M059J (cell line): ENCODE results near the gene GSPT1. TPM values are rescaled to one million over a fixed set of nuclear protein-coding genes. Genes with fewer than 3 reads are reported as not detected.
A peak's percentile ranks its signal among the peaks of the same experiment; 100 is the strongest.
"Not testable (repeated sequence)": the region's sequence is repeated elsewhere in the genome, so short reads cannot be mapped to it uniquely, and the experiment has no call there.

Source experiments
- DNase-seq: peaks from one replicate; pipeline ENCODE4 v3.0.0-alpha.2; 2012; ENCODE audit warnings: low read depth
- total RNA-seq: library from RNA; depleted of rRNA; stranded (reverse); fragments of >200 nt; shearing (Covaris generic); gene quantifications from 2 replicates; pipeline ENCODE4 v1.2.3, GENCODE V29; 2014

GSPT1 gene
- total RNA-seq, 1 experiment from 2014 or later, result 139 TPM

DNA sequence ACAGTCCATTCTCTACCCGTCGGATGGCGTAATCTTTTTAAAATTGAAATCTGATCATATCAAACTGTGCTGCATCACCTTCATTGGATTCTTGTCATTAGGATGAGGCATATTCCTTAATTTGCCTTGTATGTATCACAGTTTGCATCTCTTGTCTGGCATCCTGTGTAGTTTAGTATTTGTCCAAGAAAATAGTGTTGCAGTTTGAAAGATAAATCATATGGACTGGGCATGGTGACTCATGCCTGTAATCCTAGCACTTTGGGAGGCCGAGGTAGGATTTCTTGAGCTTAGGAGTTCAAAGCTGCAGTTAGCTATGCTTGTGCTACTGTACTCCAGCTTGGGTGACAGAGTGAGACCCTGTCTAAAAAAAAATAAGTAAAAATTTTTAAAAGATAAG, 58.6 kb downstream of the GSPT1 start:
- DNase-seq, result peak; percentile 71

DNA sequence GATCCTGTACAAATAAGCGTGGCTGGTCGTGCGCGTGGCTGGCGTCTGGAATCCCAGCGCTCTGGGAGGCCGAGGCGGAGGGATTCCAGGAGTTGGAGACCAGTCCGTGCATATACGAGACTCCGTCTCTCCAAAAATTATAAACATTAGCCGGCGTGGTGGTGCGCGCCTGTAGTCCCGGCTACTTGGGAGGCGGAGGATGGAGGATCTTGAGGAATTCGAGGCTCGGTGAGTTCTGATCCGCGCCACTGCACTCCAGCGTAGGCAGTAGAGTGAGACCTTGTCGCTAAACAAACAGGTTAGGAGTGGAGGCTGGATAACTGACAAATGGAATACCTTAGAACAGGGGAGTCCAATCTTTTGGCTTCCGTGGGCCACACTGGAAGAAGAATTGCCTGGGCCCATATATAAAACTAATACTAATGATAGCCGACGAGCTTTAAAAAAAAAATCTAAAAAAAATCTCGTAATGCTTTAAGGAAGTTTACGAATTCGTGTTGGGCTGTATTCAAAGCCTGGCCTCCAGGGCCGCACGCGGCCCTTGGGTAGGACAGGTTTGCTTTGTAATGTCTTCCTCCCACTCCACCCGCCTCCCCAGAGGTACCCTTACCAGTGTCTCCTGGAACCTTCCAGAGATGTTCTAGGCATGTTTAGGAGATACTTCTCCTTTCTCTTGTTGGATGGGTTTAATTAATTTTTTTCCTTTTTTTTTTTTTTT, 63.5 kb downstream of the GSPT1 start:
- DNase-seq, result no peak

DNA sequence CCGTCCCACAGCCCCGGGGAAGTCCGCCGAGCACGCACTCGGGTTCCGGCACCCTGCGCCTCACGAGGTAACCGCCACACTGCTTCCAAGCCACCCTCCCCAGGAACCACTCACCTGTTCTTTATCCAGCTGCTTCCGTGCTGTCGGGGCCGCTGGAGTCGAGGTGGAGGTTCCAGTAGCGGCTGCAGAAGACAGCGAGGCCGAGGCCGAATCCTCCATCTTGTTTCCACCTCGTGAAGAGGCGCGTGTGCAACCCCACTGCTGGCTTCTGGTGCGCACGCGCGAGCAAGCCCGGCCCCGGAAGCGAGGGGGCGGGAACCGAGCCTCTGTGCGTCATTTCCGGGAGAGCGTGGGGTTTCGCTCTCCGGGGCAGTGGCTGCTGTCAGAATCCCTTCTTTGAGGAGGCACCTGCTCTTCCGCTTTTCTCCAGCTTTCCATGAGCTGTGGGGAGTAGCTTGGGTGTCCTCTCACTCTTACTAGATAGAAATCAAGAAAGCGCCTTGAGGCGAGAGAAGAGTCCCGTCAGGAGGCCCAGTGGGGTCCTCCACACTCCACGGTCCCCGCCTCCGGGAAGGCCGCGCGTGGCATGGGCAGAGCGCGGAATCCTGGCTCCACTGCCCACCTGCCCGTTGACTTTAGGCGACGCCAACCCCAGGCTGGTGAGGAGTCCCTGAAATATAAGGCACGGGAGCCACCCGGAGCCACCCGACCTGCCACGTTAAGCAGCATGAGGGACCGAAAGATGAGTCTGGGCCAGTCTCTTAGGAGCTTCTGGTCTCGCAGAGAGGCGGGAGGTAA, 64.3 kb downstream of the GSPT1 start, which contains the start of gene RSL1D1:
Gene RSL1D1, minus strand, starts transcription at position 249 of the 798 bp plus-strand sequence. Its CDS starts 30 bp downstream, at position 219.
- DNase-seq, result peak; percentile 91

- DNase-seq, result peak; percentile 44
These were observed 66.9 kb downstream of the GSPT1 start for GRCh38 chr16:11848842-11849241.

DNA sequence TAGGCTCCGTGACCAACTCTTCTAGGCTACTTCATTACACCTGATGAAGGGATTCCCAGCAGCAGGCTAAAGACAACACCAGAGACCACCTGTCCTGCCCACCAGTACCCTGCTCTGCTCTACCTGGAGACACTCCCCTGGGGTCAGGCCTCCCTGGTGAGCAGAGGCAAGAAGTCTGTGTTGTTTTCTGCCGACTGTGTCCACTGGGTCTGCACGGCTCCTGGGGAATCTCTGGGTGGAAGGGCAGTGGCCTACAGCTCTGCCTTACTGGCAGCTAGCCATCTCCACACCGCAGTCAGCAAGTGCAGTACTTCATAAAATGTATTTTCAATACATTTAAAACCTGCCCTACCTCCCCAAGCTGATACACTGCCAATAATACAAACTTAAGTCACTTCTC, 71.3 kb downstream of the GSPT1 start:
- DNase-seq, result no peak

DNA sequence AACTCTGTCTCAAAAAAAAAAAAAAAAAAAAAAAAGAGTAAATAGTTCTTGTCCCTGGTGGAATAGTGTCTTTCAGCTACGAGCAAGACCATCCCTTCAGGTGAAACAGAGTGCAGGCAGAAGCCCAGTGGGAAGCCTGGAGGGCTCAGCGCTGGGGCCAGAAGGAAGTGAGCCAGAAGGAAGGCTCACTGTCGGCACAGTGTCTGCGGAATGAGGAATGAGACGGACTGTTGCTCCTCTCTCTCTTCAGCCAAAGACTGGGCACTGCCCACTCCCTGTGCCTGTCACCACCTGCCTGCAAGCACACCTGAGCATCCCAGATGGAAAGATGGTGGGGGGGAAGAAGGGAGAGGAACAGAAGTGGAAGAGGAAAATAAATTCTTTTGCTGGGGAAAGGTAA, 71.9 kb downstream of the GSPT1 start:
- DNase-seq, result no peak

DNA sequence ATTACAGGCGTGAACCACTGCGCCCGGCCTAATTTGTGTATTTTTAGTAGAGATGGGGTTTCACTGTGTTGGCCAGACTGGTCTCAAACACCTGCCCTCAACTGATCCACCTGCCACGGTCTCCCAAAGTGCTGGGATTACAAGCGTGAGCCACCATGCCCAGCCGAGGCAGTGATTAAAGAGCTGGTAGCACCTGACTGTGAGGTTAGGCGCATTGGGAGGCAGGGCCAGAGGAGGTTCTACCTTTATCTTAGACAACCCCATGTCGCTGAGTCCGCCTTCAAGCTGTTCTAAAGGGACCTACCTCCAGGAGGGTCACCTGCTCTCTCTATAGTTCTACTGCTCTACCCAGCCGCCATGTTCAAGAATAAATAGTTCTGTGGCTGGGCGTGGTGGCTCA, 72.5 kb downstream of the GSPT1 start:
- no peak for DNase-seq

- no peak for DNase-seq
These were observed 74.7 kb downstream of the GSPT1 start for GRCh38 chr16:11841026-11841425.

DNA sequence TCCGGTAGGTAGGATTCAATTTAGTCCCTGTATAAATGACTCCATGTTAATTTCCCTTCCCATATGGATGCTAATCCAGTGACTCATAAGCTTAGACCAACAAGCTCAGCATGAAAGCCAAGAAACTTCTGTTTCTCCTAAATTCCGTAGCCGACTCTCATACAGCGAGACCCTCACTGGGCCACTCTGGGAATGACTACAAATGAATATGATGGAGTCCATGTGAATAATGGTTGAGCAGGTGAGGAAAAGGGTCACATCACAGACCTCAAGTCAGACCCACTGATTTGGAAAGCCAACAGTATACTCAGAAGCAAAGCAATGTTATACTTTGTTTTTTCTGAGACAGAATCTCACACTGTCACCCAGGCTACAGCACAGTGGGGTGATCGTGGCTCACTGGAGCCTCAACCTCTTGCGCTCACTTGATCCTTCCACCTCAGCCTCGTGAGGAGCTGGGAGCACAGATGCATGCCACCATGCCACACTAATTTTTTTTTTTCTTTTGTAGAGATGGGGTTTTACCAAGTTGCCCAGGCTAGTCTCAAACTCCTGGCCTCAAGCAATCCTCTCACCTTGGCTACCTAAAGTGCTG, 79.0 kb downstream of the GSPT1 start:
- peak; percentile 93 for DNase-seq

- DNase-seq, result peak; percentile 90
These were observed 79.7 kb downstream of the GSPT1 start for GRCh38 chr16:11835891-11836649.

DNA sequence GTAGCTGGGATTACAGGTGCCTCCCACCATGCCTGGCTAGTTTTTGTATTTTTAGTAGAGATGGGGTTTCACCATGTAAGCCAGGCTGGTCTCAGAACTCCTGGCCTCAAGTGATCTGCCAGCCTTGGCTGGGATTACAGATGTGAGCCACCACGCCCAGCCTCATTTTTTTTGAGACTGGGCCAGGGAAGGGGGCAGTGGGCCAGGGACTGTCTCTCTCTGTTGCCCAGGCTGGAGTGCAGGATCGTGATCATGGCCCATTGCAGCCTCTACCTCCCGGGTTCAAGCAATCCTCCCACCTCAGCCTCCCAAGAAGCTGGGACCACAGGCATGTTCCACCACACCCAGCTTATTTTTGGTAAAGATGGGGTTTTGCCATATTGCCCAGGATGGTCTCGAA, 80.4 kb downstream of the GSPT1 start:
- DNase-seq, result no peak

DNA sequence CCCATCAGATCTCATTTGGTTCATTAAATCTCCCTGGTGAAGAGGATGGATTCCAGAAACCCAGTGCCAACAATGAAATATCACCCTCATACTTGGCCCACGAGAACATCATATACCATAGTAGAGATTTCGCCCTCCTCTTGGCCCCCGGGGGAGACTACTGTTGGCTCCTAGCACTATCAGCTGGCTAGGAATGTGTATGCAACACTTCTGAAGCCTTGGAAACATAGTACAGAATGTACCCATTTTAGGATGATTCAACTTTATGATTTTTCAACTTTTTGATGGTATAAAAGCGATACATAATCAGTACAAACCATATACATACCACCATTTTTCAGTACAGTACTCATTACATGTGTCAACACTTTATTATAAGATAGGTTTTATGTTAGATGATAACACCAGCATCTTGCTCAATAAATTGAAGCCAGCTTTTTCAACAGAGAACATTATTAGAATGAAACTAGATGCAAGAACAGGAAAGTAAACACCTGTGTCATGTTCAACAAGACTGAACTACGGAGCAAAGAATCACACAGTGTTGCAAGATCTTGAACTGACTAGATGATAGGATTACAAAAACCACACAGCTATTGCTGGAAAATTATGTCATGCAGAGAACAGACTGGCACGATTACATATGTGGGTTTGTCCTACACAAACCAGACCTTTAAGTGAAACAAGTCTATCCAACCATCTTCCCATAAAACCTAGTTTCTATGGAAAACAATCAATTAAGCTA, 81.6 kb downstream of the GSPT1 start:
- DNase-seq, result peak; percentile 56

DNA sequence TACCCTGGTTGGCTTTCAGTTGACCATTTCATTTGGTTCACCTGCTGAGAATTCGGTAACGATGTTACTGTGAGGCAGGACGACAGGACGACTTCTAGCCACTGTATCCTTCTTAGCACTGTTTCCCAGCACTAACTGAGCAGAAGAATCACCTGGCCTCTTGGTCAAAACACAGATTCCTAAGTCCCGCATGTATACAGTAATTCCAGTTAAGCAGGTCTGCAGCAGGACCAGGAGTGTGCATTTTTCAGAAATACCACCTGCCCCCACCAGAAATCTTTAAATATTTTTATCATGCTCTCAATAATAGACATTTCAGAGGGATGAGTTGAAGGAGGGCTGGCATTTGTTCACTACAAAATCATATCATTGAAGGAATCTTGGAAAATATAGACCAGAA, 87.1 kb downstream of the GSPT1 start:
- DNase-seq, result no peak

GRCh38 chr16:11825520-11826165, 90.1 kb downstream of the GSPT1 start:
- not testable (repeated sequence) for DNase-seq

DNA sequence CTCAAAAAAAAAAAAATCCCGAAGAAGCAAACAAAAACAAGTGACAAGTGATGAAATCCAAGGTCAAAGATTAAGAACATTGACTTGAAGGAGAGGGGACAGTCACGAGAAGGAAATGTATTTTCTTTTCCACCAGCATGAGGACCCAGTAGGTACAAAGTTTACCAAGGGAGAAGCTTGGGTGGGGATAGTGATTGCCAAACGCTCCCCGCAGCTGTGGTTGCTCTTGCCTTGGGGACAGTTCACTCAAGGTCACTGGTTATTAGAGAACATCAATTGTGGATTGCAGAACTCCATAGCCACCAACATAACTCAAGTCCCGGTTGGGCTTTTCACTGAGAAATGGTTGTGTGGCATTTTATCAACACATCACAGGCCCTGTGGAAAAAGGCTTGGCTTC, 91.4 kb downstream of the GSPT1 start:
- peak; percentile 69 for DNase-seq

- DNase-seq, result not testable (repeated sequence)
These were observed 92.1 kb downstream of the GSPT1 start for GRCh38 chr16:11823645-11824044.

DNA sequence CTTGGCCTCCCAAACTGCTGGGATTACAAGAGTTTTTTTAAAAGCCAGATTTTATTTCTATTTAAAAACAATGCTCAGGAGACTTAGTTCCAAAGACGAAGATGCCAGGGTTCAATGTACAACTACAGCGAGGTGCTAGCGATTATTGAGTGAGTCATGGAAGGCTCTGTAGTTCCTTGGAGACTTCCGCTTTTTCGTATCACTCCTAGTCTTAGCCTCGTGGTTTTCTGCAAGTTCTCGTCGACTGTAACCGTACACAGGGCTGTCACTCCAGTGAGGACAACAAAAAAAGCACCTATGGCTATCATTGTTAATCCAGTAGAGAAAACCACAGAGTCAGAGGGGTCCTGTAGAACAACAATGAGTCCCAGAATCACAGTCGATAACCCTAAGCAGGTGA, 96.0 kb downstream of the GSPT1 start:
- peak; percentile 14 for DNase-seq

DNA sequence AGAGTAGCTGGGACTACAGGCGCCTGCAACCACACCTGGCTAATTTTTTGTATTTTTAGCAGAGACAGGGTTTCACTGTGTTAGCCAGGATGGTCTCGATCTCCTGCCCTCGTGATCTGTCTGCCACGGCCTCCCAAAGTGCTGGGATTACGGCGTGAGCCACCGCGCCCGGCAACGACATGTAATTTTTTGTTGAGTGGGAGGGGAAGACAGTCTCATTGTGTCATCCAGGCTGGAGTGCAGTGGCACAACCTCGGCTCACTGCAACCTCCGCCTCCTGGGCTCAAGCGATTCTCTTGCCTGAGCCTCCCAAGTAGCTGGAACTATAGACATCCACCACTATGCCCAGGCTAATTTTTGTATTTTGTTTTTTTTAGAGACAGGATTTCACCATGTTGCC, 96.8 kb downstream of the GSPT1 start:
- not testable (repeated sequence) for DNase-seq
